Measurements from ENCODE around the gene PFDN5.

PFDN5 gene

DNA sequence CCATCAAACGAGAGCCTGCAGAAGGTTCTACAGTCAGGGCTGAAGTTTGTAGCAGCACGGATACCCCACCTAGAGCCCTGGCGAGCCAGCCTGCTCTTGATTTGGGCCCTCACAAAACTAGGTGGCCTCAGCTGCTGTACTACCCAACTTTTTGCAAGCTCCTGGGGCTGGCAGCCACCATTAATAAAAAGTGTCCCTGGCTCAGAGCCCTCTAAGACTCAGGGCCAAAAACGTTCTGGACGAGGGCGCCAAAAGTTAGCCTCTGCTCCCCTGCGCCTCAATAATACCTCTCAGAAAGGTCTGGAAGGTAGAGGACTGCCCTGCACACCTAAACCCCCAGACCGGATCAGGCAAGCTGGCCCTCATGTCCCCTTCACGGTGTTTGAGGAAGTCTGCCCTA lies 8.9 kb upstream of the PFDN5 start:
- DNase-seq (ENCODE audit: low read depth in 1 of 2, low spot score in 1 of 2), result no peak
- TF ChIP-seq REST (IDR thresholded peaks at IDR 0.05; ENCODE audit: insufficient replicate concordance, low read depth), result no peak
- TF ChIP-seq POLR2AphosphoS5 (IDR thresholded peaks at IDR 0.05; ENCODE audit: low read depth), result no peak
- TF ChIP-seq GABPA (IDR thresholded peaks at IDR 0.05; ENCODE audit: low read depth), result no peak
- TF ChIP-seq, protein P1, sequence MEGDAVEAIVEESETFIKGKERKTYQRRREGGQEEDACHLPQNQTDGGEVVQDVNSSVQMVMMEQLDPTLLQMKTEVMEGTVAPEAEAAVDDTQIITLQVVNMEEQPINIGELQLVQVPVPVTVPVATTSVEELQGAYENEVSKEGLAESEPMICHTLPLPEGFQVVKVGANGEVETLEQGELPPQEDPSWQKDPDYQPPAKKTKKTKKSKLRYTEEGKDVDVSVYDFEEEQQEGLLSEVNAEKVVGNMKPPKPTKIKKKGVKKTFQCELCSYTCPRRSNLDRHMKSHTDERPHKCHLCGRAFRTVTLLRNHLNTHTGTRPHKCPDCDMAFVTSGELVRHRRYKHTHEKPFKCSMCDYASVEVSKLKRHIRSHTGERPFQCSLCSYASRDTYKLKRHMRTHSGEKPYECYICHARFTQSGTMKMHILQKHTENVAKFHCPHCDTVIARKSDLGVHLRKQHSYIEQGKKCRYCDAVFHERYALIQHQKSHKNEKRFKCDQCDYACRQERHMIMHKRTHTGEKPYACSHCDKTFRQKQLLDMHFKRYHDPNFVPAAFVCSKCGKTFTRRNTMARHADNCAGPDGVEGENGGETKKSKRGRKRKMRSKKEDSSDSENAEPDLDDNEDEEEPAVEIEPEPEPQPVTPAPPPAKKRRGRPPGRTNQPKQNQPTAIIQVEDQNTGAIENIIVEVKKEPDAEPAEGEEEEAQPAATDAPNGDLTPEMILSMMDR (IDR thresholded peaks at IDR 0.05; ENCODE audit: insufficient read depth, low read length), result no peak
- no peak for TF ChIP-seq SPI1 (IDR thresholded peaks at IDR 0.05; ENCODE audit: borderline replicate concordance, low read depth)
- H3K4me3 ChIP-seq (replicated peaks; ENCODE audit: insufficient read depth, low read length), result no peak overlapping the region
- H3K27me3 ChIP-seq (ENCODE audit: insufficient read depth, poor library complexity, severe bottlenecking), result no peaks in the 10 kb centered on the region
- no peak overlapping the region for H3K27ac ChIP-seq (replicated peaks)

DNA sequence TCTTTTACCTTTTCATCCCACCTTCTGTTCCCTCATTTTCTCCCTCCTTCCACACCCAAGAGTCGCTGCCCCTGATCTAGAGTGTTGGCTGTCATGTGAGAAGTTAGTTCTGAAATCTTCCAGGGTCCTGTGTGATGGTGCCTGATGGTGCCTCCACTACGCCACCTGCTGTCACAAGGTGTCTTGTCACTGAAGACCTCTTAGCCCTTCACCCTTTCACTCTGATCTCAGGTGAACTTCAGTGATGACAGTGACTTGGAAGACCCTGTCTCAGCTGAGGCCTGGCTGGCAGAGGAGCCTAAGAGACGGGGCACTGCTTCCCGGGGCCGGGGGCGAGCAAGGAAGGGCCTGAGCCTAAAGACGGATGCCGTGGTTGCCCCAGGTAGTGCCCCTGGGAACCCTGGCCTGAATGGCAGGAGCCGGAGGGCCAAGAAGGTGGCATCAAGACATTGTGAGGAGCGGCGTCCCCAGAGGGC lies 7.6 kb upstream of the PFDN5 start:
- TF ChIP-seq, protein P1 (IDR thresholded peaks at IDR 0.05; ENCODE audit: insufficient read depth, low read length), result peak; percentile 58
- no peak for TF ChIP-seq REST (IDR thresholded peaks at IDR 0.05; ENCODE audit: insufficient replicate concordance, low read depth)
- peak in 1 of 2 experiments; percentile 70 for DNase-seq (ENCODE audit: low read depth in 1 of 2, low spot score in 1 of 2)
- Histone ChIP-seq H3K27me3 (ENCODE audit: insufficient read depth, poor library complexity, severe bottlenecking) (no peaks in the 10 kb centered on the region), H3K4me3 (replicated peaks; ENCODE audit: insufficient read depth, low read length) (no peak overlapping the region), H3K27ac (replicated peaks) (no peak overlapping the region)

GRCh38 chr12:53288322-53288721 lies 7.0 kb upstream of the PFDN5 start:
- TF ChIP-seq POLR2AphosphoS5 (IDR thresholded peaks at IDR 0.05; ENCODE audit: low read depth) (no peak), REST (IDR thresholded peaks at IDR 0.05; ENCODE audit: insufficient replicate concordance, low read depth) (no peak), SPI1 (IDR thresholded peaks at IDR 0.05; ENCODE audit: borderline replicate concordance, low read depth) (no peak), GABPA (IDR thresholded peaks at IDR 0.05; ENCODE audit: low read depth) (no peak)
- TF ChIP-seq, protein P1 (IDR thresholded peaks at IDR 0.05; ENCODE audit: insufficient read depth, low read length), result no peak
- H3K27me3 ChIP-seq (ENCODE audit: insufficient read depth, poor library complexity, severe bottlenecking), result no peaks in the 10 kb centered on the region
- no peak overlapping the region for H3K27ac ChIP-seq (replicated peaks)
- no peak overlapping the region for H3K4me3 ChIP-seq (replicated peaks; ENCODE audit: insufficient read depth, low read length)
- no peak for DNase-seq (ENCODE audit: low read depth in 1 of 2, low spot score in 1 of 2)

Measured in HL-60 (cell line).